ENCODE data around the gene PCNT. TPM values are rescaled to one million over a fixed set of nuclear protein-coding genes. Genes with fewer than 3 reads are reported as not detected.

PCNT gene
- total RNA-seq, 5 donors from 2014 or later (not counting 1 experiment from before 2014, with no cell fraction given) = 52.8 to 65.0 (median 58.6) TPM

DNA sequence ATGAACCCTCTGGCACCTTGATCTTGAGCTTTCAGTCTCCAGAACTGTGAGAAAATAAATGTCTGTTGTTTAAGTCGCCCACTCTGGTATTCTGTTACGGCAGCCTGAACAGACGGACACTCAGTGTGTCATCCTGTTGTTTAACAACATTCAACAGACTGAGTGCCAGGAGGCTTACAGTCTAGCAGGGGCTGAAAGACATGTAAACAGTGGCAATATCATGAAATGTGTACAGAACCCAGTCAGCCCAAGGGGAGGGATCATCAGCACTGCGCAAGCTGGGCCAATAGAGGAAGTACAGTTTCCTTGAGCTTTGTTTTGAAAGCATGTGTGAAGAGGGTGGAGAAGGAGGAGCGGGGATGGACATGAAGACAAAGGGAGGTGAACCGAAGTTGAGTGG lies 148.3 kb downstream of the PCNT start:
- no peaks in the 10 kb centered on the region for H3K27me3 ChIP-seq (replicated peaks in 1 of 2; ENCODE audit: control insufficient read depth in 2 of 2, extremely low read depth in 1 of 2, insufficient read depth in 2 of 2, low read length in 1 of 2)
- peaks cover 9 to 17% of the 10 kb centered on the region in 2 experiments for H3K4me1 ChIP-seq (ENCODE audit: control insufficient read depth in 1 of 2, extremely low read depth in 1 of 2, insufficient read depth in 2 of 2, low read length in 2 of 2)
- H3K9me3 Mint-ChIP-seq = no peaks in the 10 kb centered on the region
- H3K27ac ChIP-seq (ENCODE audit: low read length) = no peak overlapping the region
- H3K9me3 ChIP-seq = no peaks in the 10 kb centered on the region
- H3K36me3 Mint-ChIP-seq = peaks cover 26% of the 10 kb centered on the region
- no peak overlapping the region for H3K4me3 ChIP-seq (ENCODE audit: control insufficient read depth in 1 of 2, extremely low read depth in 1 of 2, low read length in 1 of 2)
- DNase-seq (peak in 2 of 35 experiments; percentile 1 to 11), ATAC-seq (replicated peaks in 1 of 4) (peak in 3 of 4 experiments; percentile 13 to 44 (median 44))
- ChIA-PET POLR2A (interaction anchor here in 1 of 2 donors (1.0 kb wide), 1 partner anchor 10 kb away, joined by 3 read pairs; no protein-coding TSS in a partner anchor), CTCF (interaction anchor here (0.6 kb wide), 2 partner anchors 147 to 173 kb away, joined by 4 to 5 read pairs; no protein-coding TSS in a partner anchor)
- no peaks in the 10 kb centered on the region for H3K27me3 Mint-ChIP-seq
- 96% methylated on average over 4 of the region's 6 CpGs for WGBS (ENCODE audit: insufficient coverage)
- H3K27ac Mint-ChIP-seq = peak overlapping the region in 1 of 2 donors; percentile 56
- no peak overlapping the region for H3K4me3 Mint-ChIP-seq
- H3K36me3 ChIP-seq (ENCODE audit: control insufficient read depth in 2 of 2, extremely low read depth in 1 of 2, insufficient read depth in 1 of 2, low read length in 1 of 2) = peaks cover 4 to 7% of the 10 kb centered on the region in 2 donors
- H3K4me1 Mint-ChIP-seq = peaks cover 56 to 73% (median 59%) of the 10 kb centered on the region in 3 donors

GRCh38 chr21:46474382-46474781 lies 150.4 kb downstream of the PCNT start:
- Histone ChIP-seq H3K9me3 (no peaks in the 10 kb centered on the region), H3K27me3 (replicated peaks in 1 of 2; ENCODE audit: control insufficient read depth in 2 of 2, extremely low read depth in 1 of 2, insufficient read depth in 2 of 2, low read length in 1 of 2) (no peaks in the 10 kb centered on the region), H3K4me3 (ENCODE audit: control insufficient read depth in 1 of 2, extremely low read depth in 1 of 2, low read length in 1 of 2) (no peak overlapping the region), H3K27ac (ENCODE audit: low read length) (no peak overlapping the region), H3K36me3 (ENCODE audit: control insufficient read depth in 2 of 2, extremely low read depth in 1 of 2, insufficient read depth in 1 of 2, low read length in 1 of 2) (peaks cover 4% of the 10 kb centered on the region in 2 donors), H3K4me1 (ENCODE audit: control insufficient read depth in 1 of 2, extremely low read depth in 1 of 2, insufficient read depth in 2 of 2, low read length in 2 of 2) (peaks cover 9 to 17% of the 10 kb centered on the region in 2 experiments)
- ChIA-PET CTCF (no interaction called here), POLR2A (interaction anchor here in 1 of 2 donors (0.8 kb wide), 1 partner anchor 980 kb away, joined by 3 read pairs; no protein-coding TSS in a partner anchor)
- Mint-ChIP-seq H3K27me3 (no peaks in the 10 kb centered on the region), H3K27ac (peak overlapping the region in 1 of 2 donors; percentile 65), H3K4me1 (peaks cover 55 to 65% (median 57%) of the 10 kb centered on the region in 3 donors), H3K36me3 (peaks cover 28% of the 10 kb centered on the region), H3K9me3 (no peaks in the 10 kb centered on the region), H3K4me3 (no peak overlapping the region)
- no peak for DNase-seq
- no peak for ATAC-seq (replicated peaks in 1 of 4)
- WGBS (ENCODE audit: insufficient coverage) = 92% methylated on average over 2 of the region's 2 CpGs

DNA sequence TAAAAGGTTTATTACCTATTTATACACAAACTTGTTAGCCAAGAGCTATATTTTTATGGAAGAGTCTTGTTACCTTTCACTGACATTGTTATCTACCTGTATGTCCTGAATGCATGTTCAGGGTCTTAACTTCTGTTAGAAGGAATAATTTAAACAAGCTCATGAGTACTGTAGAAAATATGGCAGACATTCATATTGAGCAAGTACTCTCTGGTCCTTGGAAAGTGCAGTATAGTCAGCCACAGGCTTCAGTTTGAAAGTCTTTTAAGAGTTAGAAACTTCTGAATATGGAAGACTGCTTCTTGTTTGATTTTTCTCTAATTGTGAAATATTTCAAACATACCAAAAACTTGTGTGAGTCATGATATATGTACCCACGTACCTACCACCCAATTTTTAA lies 151.3 kb downstream of the PCNT start:
- Mint-ChIP-seq H3K9me3 (no peaks in the 10 kb centered on the region), H3K4me1 (peaks cover 51 to 59% (median 54%) of the 10 kb centered on the region in 3 donors), H3K27ac (no peak overlapping the region), H3K4me3 (no peak overlapping the region), H3K36me3 (peaks cover 29% of the 10 kb centered on the region), H3K27me3 (no peaks in the 10 kb centered on the region)
- H3K27me3 ChIP-seq (replicated peaks in 1 of 2; ENCODE audit: control insufficient read depth in 2 of 2, extremely low read depth in 1 of 2, insufficient read depth in 2 of 2, low read length in 1 of 2) = no peaks in the 10 kb centered on the region
- H3K9me3 ChIP-seq = no peaks in the 10 kb centered on the region
- H3K36me3 ChIP-seq (ENCODE audit: control insufficient read depth in 2 of 2, extremely low read depth in 1 of 2, insufficient read depth in 1 of 2, low read length in 1 of 2) = peaks cover 4 to 7% of the 10 kb centered on the region in 2 donors
- DNase-seq (no peak), ATAC-seq (replicated peaks in 1 of 4) (no peak)
- H3K4me3 ChIP-seq (ENCODE audit: control insufficient read depth in 1 of 2, extremely low read depth in 1 of 2, low read length in 1 of 2) = no peak overlapping the region
- H3K27ac ChIP-seq (ENCODE audit: low read length) = no peak overlapping the region
- H3K4me1 ChIP-seq (ENCODE audit: control insufficient read depth in 1 of 2, extremely low read depth in 1 of 2, insufficient read depth in 2 of 2, low read length in 2 of 2) = peaks cover 9 to 17% of the 10 kb centered on the region in 2 experiments
- CTCF ChIA-PET = interaction anchor here in 1 of 2 donors (0.5 kb wide), 1 partner anchor 170 kb away, joined by 3 read pairs; no protein-coding TSS in a partner anchor
- POLR2A ChIA-PET = interaction anchor here in 1 of 2 donors (0.8 kb wide), 1 partner anchor 19 kb away, joined by 3 read pairs; no protein-coding TSS in a partner anchor
- no CpG with 5 or more reads among the region's 1 CpG for WGBS (ENCODE audit: insufficient coverage)

GRCh38 chr21:46477765-46478164 lies 153.8 kb downstream of the PCNT start:
- Mint-ChIP-seq H3K27me3 (no peaks in the 10 kb centered on the region), H3K4me1 (peaks cover 47 to 58% (median 51%) of the 10 kb centered on the region in 3 donors), H3K4me3 (no peak overlapping the region), H3K9me3 (no peaks in the 10 kb centered on the region), H3K27ac (no peak overlapping the region), H3K36me3 (peaks cover 33% of the 10 kb centered on the region)
- Histone ChIP-seq H3K4me1 (ENCODE audit: control insufficient read depth in 1 of 2, extremely low read depth in 1 of 2, insufficient read depth in 2 of 2, low read length in 2 of 2) (peaks cover 5 to 8% of the 10 kb centered on the region in 2 experiments), H3K9me3 (no peaks in the 10 kb centered on the region), H3K27me3 (replicated peaks in 1 of 2; ENCODE audit: control insufficient read depth in 2 of 2, extremely low read depth in 1 of 2, insufficient read depth in 2 of 2, low read length in 1 of 2) (no peaks in the 10 kb centered on the region), H3K4me3 (ENCODE audit: control insufficient read depth in 1 of 2, extremely low read depth in 1 of 2, low read length in 1 of 2) (no peak overlapping the region), H3K36me3 (ENCODE audit: control insufficient read depth in 2 of 2, extremely low read depth in 1 of 2, insufficient read depth in 1 of 2, low read length in 1 of 2) (peaks cover 4 to 16% of the 10 kb centered on the region in 2 donors), H3K27ac (ENCODE audit: low read length) (no peak overlapping the region)
- ChIA-PET POLR2A (no interaction called here), CTCF (interaction anchor here in 1 of 2 donors (1.3 kb wide), 1 partner anchor 9 kb away, joined by 5 read pairs; no protein-coding TSS in a partner anchor)
- ATAC-seq (replicated peaks in 1 of 4) (no peak), DNase-seq (no peak)
- 100% methylated on average over 6 of the region's 7 CpGs for WGBS (ENCODE audit: insufficient coverage)

- no peaks in the 10 kb centered on the region for H3K27me3 Mint-ChIP-seq
- H3K27ac Mint-ChIP-seq = no peak overlapping the region
- H3K36me3 Mint-ChIP-seq = peaks cover 33% of the 10 kb centered on the region
- no peaks in the 10 kb centered on the region for H3K9me3 ChIP-seq
- peaks cover 53 to 61% (median 56%) of the 10 kb centered on the region in 3 donors for H3K4me1 Mint-ChIP-seq
- DNase-seq (no peak), ATAC-seq (replicated peaks in 1 of 4) (no peak)
- no peak overlapping the region for H3K4me3 ChIP-seq (ENCODE audit: control insufficient read depth in 1 of 2, extremely low read depth in 1 of 2, low read length in 1 of 2)
- H3K9me3 Mint-ChIP-seq = no peaks in the 10 kb centered on the region
- H3K4me1 ChIP-seq (ENCODE audit: control insufficient read depth in 1 of 2, extremely low read depth in 1 of 2, insufficient read depth in 2 of 2, low read length in 2 of 2) = peaks cover 4 to 15% of the 10 kb centered on the region in 2 experiments
- H3K27ac ChIP-seq (ENCODE audit: low read length) = no peak overlapping the region
- H3K36me3 ChIP-seq (ENCODE audit: control insufficient read depth in 2 of 2, extremely low read depth in 1 of 2, insufficient read depth in 1 of 2, low read length in 1 of 2) = peaks cover 4 to 16% of the 10 kb centered on the region in 2 donors
- H3K4me3 Mint-ChIP-seq = no peak overlapping the region
- ChIA-PET POLR2A (no interaction called here), CTCF (interaction anchor here in 1 of 2 donors (1.0 to 1.3 kb wide), 2 partner anchors 10 to 46 kb away, joined by 3 to 5 read pairs; no protein-coding TSS in a partner anchor)
- WGBS (ENCODE audit: insufficient coverage) = 93% methylated on average over 2 of the region's 2 CpGs
- no peaks in the 10 kb centered on the region for H3K27me3 ChIP-seq (replicated peaks in 1 of 2; ENCODE audit: control insufficient read depth in 2 of 2, extremely low read depth in 1 of 2, insufficient read depth in 2 of 2, low read length in 1 of 2)
Observed at GRCh38 chr21:46478910-46479309, 155.0 kb downstream of the PCNT start.

GRCh38 chr21:46480466-46480865 lies 156.5 kb downstream of the PCNT start:
- Mint-ChIP-seq H3K9me3 (no peaks in the 10 kb centered on the region), H3K4me1 (peaks cover 48 to 59% (median 52%) of the 10 kb centered on the region in 3 donors), H3K36me3 (peaks cover 44% of the 10 kb centered on the region), H3K27me3 (no peaks in the 10 kb centered on the region), H3K27ac (no peak overlapping the region), H3K4me3 (no peak overlapping the region)
- Histone ChIP-seq H3K9me3 (no peaks in the 10 kb centered on the region), H3K4me3 (ENCODE audit: control insufficient read depth in 1 of 2, extremely low read depth in 1 of 2, low read length in 1 of 2) (no peak overlapping the region), H3K36me3 (ENCODE audit: control insufficient read depth in 2 of 2, extremely low read depth in 1 of 2, insufficient read depth in 1 of 2, low read length in 1 of 2) (peaks cover 4 to 28% of the 10 kb centered on the region in 2 donors), H3K27me3 (replicated peaks in 1 of 2; ENCODE audit: control insufficient read depth in 2 of 2, extremely low read depth in 1 of 2, insufficient read depth in 2 of 2, low read length in 1 of 2) (no peaks in the 10 kb centered on the region), H3K27ac (ENCODE audit: low read length) (no peak overlapping the region), H3K4me1 (ENCODE audit: control insufficient read depth in 1 of 2, extremely low read depth in 1 of 2, insufficient read depth in 2 of 2, low read length in 2 of 2) (peaks cover 4 to 11% of the 10 kb centered on the region in 2 experiments)
- ATAC-seq (replicated peaks in 1 of 4) (no peak), DNase-seq (no peak)
- POLR2A ChIA-PET = no interaction called here
- 92% methylated on average over 5 of the region's 5 CpGs for WGBS (ENCODE audit: insufficient coverage)
- CTCF ChIA-PET = no interaction called here

All from T-cell (primary cell).